ENCODE data around the gene NOP14.

DNA sequence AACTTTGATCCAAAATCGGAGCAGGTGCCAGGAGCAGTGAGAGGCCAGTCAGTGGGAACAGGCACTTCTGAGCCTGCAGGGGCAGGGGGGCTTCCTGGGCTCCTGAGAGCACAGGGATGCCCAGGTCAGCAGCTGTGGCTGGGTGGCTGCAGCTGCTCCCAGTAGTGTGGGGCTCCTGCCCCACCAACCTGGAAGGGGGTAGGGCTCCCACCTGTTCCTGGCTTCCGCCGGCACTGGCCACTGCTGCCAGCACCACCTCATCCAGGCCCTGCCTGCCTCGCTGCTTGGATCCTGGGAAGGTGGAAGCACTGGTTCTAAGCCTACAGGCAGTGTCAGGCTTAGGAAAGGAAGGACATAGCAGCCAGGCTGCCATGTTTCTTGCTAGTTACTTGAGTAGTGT, 18.8 kb upstream of the NOP14 start:
- no peak for TF ChIP-seq POLR2A (IDR thresholded peaks at IDR 0.05; ENCODE audit: low read depth, low read length)
- TF ChIP-seq POLR2AphosphoS5 (IDR thresholded peaks at IDR 0.05; ENCODE audit: insufficient read depth, low read depth, low read length): no peak
- TF ChIP-seq, protein P1, sequence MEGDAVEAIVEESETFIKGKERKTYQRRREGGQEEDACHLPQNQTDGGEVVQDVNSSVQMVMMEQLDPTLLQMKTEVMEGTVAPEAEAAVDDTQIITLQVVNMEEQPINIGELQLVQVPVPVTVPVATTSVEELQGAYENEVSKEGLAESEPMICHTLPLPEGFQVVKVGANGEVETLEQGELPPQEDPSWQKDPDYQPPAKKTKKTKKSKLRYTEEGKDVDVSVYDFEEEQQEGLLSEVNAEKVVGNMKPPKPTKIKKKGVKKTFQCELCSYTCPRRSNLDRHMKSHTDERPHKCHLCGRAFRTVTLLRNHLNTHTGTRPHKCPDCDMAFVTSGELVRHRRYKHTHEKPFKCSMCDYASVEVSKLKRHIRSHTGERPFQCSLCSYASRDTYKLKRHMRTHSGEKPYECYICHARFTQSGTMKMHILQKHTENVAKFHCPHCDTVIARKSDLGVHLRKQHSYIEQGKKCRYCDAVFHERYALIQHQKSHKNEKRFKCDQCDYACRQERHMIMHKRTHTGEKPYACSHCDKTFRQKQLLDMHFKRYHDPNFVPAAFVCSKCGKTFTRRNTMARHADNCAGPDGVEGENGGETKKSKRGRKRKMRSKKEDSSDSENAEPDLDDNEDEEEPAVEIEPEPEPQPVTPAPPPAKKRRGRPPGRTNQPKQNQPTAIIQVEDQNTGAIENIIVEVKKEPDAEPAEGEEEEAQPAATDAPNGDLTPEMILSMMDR (IDR thresholded peaks at IDR 0.05; ENCODE audit: extremely low read depth in 1 of 2, insufficient read depth in 1 of 2, low read depth in 1 of 2, low read length in 2 of 2): no peak
- no peak for TF ChIP-seq MYC (IDR thresholded peaks at IDR 0.05; ENCODE audit: low read depth, low read length)

Data from endothelial cell of umbilical vein (primary cell).